ENCODE data around the gene IL17RE.

GRCh38 chr3:9934993-9935392 lies 32.3 kb downstream of the IL17RE start:
- TF ChIP-seq POLR2AphosphoS5 (IDR thresholded peaks at IDR 0.05) (no peak), POLR2A (IDR thresholded peaks at IDR 0.05) (no peak), CTCF (IDR thresholded peaks at IDR 0.05) (no peak)

Measured in breast epithelium (tissue), 3 donors.